Hindlimb muscle (tissue), 1 donor: Measurements from ENCODE around the gene CENPP. TPM values are rescaled to one million over a fixed set of nuclear protein-coding genes. Genes with fewer than 3 reads are reported as not detected.
A peak's percentile ranks its signal among the peaks of the same experiment; 100 is the strongest.

Experiments used
- DNase-seq: peaks from one replicate; pipeline ENCODE4 v3.0.0-alpha.2; 2013
- polyA plus RNA-seq: library from polyadenylated mRNA; unstranded; fragments of 120-200 nt; gene quantifications from one replicate; pipeline ENCODE4 v1.2.1, GENCODE V29; 2013; ENCODE audit not compliant: insufficient read length

Gene CENPP
- polyA plus RNA-seq: 4.9 TPM

GRCh38 chr9:92325269-92325990 is at the start of gene CENPP, which contains the start of gene NOL8:
TSS of gene CENPP (plus strand) at chr9:92325953.
TSS of gene NOL8 (minus strand) at chr9:92325350. CDS start at chr9:92324161, 1,189 bp downstream.
- peak; percentile 93 for DNase-seq

- no peak for DNase-seq
These were observed 49.3 kb upstream of the CENPP start for GRCh38 chr9:92276331-92277032.

GRCh38 chr9:92278110-92278509 is 47.6 kb upstream of the CENPP start:
- no peak for DNase-seq

GRCh38 chr9:92279302-92279701 is 46.5 kb upstream of the CENPP start:
- no peak for DNase-seq

- no peak for DNase-seq
These were observed 35.9 kb upstream of the CENPP start for GRCh38 chr9:92289708-92290390.

- no peak for DNase-seq
These were observed 34.8 kb upstream of the CENPP start for GRCh38 chr9:92290785-92291429.

- no peak for DNase-seq
These were observed 34.2 kb upstream of the CENPP start for GRCh38 chr9:92291577-92291976.

GRCh38 chr9:92292338-92293074 is 33.2 kb upstream of the CENPP start:
- no peak for DNase-seq

- no peak for DNase-seq
These were observed 32.7 kb upstream of the CENPP start for GRCh38 chr9:92293075-92293354.

- DNase-seq: peak; percentile 99
These were observed 32.1 kb upstream of the CENPP start, which contains the start of gene IARS1 for GRCh38 chr9:92293452-92294296. TSS of gene IARS1 (minus strand) at chr9:92293697. CDS start at chr9:92289419, 4,278 bp downstream.

GRCh38 chr9:92294297-92294676 is 31.5 kb upstream of the CENPP start:
- DNase-seq: peak; percentile 10

- no peak for DNase-seq
These were observed 30.4 kb upstream of the CENPP start for GRCh38 chr9:92295240-92295790.

- DNase-seq: no peak
These were observed 29.9 kb upstream of the CENPP start for GRCh38 chr9:92295827-92296258.

GRCh38 chr9:92297611-92298010 is 28.1 kb upstream of the CENPP start:
- DNase-seq: no peak

GRCh38 chr9:92298036-92298435 is 27.7 kb upstream of the CENPP start:
- DNase-seq: no peak

- DNase-seq: no peak
These were observed 26.6 kb upstream of the CENPP start for GRCh38 chr9:92299116-92299515.

- no peak for DNase-seq
These were observed 24.8 kb upstream of the CENPP start for GRCh38 chr9:92300936-92301335.

- no peak for DNase-seq
These were observed 16.9 kb upstream of the CENPP start for GRCh38 chr9:92308893-92309292.

- no peak for DNase-seq
These were observed 15.2 kb upstream of the CENPP start for GRCh38 chr9:92310562-92310961.

- DNase-seq: no peak
These were observed 12.7 kb upstream of the CENPP start for GRCh38 chr9:92312887-92313623.
